H1 (cell line): ENCODE data around the gene SS18L1. TPM values are rescaled to one million over a fixed set of nuclear protein-coding genes. Genes with fewer than 3 reads are reported as not detected.

Experiments used
- CTCF ChIA-PET: fragments of 300-600 bp; sonication (Branson Sonifier 250); formaldehyde crosslinking; loops from one replicate; lab custom pipeline; 2021; ENCODE audit not compliant: partially characterized antibody; lab: Charles Lee
- POLR2A ChIA-PET: fragments of 300-600 bp; sonication (Branson Sonifier 250); formaldehyde crosslinking; loops from one replicate; lab custom pipeline; 2021; ENCODE audit warnings: inconsistent platforms; ENCODE audit not compliant: partially characterized antibody; lab: Charles Lee
- DNase-seq, 2 experiments: peaks; one replicate each; pipeline versions ENCODE4 v3.0.0 to v3.0.0-alpha.2; 2010 to 2022; ENCODE audit warnings: low spot score in 2 of 2, low read depth in 1 of 2, mixed read lengths in 1 of 2
- FAIRE-seq: peaks from 2 replicates; lab custom pipeline; 2011; peaks lifted over from hg19 to GRCh38; lab: Jason Lieb, UNC
- H2AFZ ChIP-seq: 2 replicates; pipeline ENCODE4 v1.8.1; 2012; ENCODE audit warnings: low read length, inconsistent platforms
- H2AK5ac ChIP-seq: 2 replicates; pipeline ENCODE4 v1.6.1; 2013; ENCODE audit warnings: low read depth, low read length
- H2BK120ac ChIP-seq: replicated peaks from 2 replicates; pipeline ENCODE3; 2013; ENCODE audit warnings: low read depth, low read length, inconsistent platforms
- H2BK12ac ChIP-seq: 2 replicates; pipeline ENCODE4 v1.6.1; 2013; ENCODE audit warnings: low read depth, low read length
- H2BK15ac ChIP-seq: 2 replicates; pipeline ENCODE4 v1.6.1; 2013; ENCODE audit warnings: low read length
- H2BK20ac ChIP-seq: 2 replicates; pipeline ENCODE4 v1.6.1; 2013; ENCODE audit warnings: low read length
- H2BK5ac ChIP-seq: 2 replicates; pipeline ENCODE4 v1.6.1; 2013; ENCODE audit warnings: low read depth, low read length
- H3K14ac ChIP-seq: 2 replicates; pipeline ENCODE4 v1.6.1; 2013; ENCODE audit warnings: inconsistent platforms; ENCODE audit not compliant: insufficient read length
- H3K18ac ChIP-seq: 2 replicates; pipeline ENCODE4 v1.6.1; 2013; ENCODE audit warnings: low read length; ENCODE audit errors: extremely low read depth
- H3K23ac ChIP-seq: 2 replicates; pipeline ENCODE4 v1.6.1; 2013; ENCODE audit warnings: inconsistent platforms; ENCODE audit not compliant: insufficient read length
- H3K23me2 ChIP-seq: 2 replicates; pipeline ENCODE4 v1.6.1; 2013; ENCODE audit warnings: low read depth, low read length
- H3K27ac ChIP-seq: 2 replicates; pipeline ENCODE4 v1.6.1; 2011; ENCODE audit warnings: low read depth, low read length, inconsistent platforms
- H3K27me3 ChIP-seq, 4 experiments: replicated peaks in 1 of 4; 1 replicate in 1 of 4; 2 replicates in 3 of 4; pipeline versions ENCODE4 v1.6.1 to v1.8.1; 2011 to 2013; ENCODE audit warnings: low read length in 3 of 4, mild to moderate bottlenecking in 3 of 4, inconsistent platforms in 2 of 4, mixed read lengths in 2 of 4, moderate library complexity in 1 of 4; ENCODE audit not compliant: control insufficient read depth in 3 of 4, insufficient read depth in 3 of 4; ENCODE audit errors: extremely low read depth in 1 of 4
- H3K36me3 ChIP-seq, 4 experiments: 2 replicates each; pipeline versions ENCODE4 v1.6.1 to v1.8.1; 2011 to 2013; ENCODE audit warnings: mild to moderate bottlenecking in 4 of 4, low read length in 3 of 4, moderate library complexity in 2 of 4, control low read depth in 1 of 4, inconsistent platforms in 1 of 4; ENCODE audit not compliant: insufficient read depth in 4 of 4, control insufficient read depth in 2 of 4
- H3K4ac ChIP-seq: replicated peaks from 2 replicates; pipeline ENCODE3; 2013; ENCODE audit warnings: low read length, low read depth, mixed read lengths, inconsistent platforms; ENCODE audit not compliant: insufficient read length
- H3K4me1 ChIP-seq, 4 experiments: replicated peaks in 1 of 4; 1 replicate in 1 of 4; 2 replicates in 3 of 4; pipeline versions ENCODE4 v1.6.1 to v1.8.1; 2011 to 2013; ENCODE audit warnings: low read length in 3 of 4, inconsistent platforms in 2 of 4, mixed read lengths in 1 of 4; ENCODE audit not compliant: insufficient read depth in 4 of 4, control insufficient read depth in 3 of 4
- H3K4me2 ChIP-seq, 2 experiments: 2 replicates each; pipeline versions ENCODE4 v1.6.1 to v1.8.1; 2011 to 2013; ENCODE audit warnings: low read depth in 2 of 2, low read length in 2 of 2, control low read depth in 1 of 2, inconsistent platforms in 1 of 2, mild to moderate bottlenecking in 1 of 2; ENCODE audit not compliant: insufficient read depth in 1 of 2
- H3K4me3 ChIP-seq, 4 experiments: fragments of 200-600, 300-600 bp in 1 of 4; sonication (generic), shearing (Covaris generic), sonication (Bioruptor Twin) in 1 of 4; 2 replicates each; pipeline versions ENCODE4 v1.5.1 to v1.8.1; 2011 to 2016; ENCODE audit warnings: low read length in 4 of 4, low read depth in 3 of 4, control low read depth in 2 of 4, inconsistent platforms in 2 of 4, mild to moderate bottlenecking in 2 of 4, mixed read lengths in 1 of 4, moderate library complexity in 1 of 4; ENCODE audit not compliant: insufficient read depth in 2 of 4; ENCODE audit errors: extremely low read depth in 1 of 4
- H3K56ac ChIP-seq: replicated peaks from 2 replicates; pipeline ENCODE3; 2013; ENCODE audit warnings: low read depth, mild to moderate bottlenecking, mixed read lengths, low read length, inconsistent platforms; ENCODE audit not compliant: insufficient read length
- H3K79me1 ChIP-seq: 2 replicates; pipeline ENCODE4 v1.6.1; 2013; ENCODE audit warnings: low read depth, low read length, control low read depth
- H3K79me2 ChIP-seq, 2 experiments: 2 replicates each; pipeline versions ENCODE4 v1.6.1 to v1.8.1; 2012 to 2013; ENCODE audit warnings: low read length in 2 of 2, mild to moderate bottlenecking in 2 of 2, inconsistent platforms in 1 of 2; ENCODE audit not compliant: insufficient read depth in 2 of 2, control insufficient read depth in 1 of 2
- H3K9ac ChIP-seq, 4 experiments: replicated peaks in 1 of 4; 1 replicate in 1 of 4; 2 replicates in 3 of 4; pipeline versions ENCODE4 v1.6.1 to v1.8.1; 2011 to 2013; ENCODE audit warnings: low read depth in 3 of 4, low read length in 3 of 4, control low read depth in 2 of 4, mild to moderate bottlenecking in 2 of 4, moderate library complexity in 2 of 4, inconsistent platforms in 1 of 4; ENCODE audit errors: extremely low read depth in 1 of 4
- H3K9me3 ChIP-seq, 2 experiments: 2 replicates each; pipeline versions ENCODE4 v1.6.1 to v1.8.1; 2012 to 2013; ENCODE audit warnings: mild to moderate bottlenecking in 2 of 2, moderate library complexity in 2 of 2, control low read depth in 1 of 2, inconsistent platforms in 1 of 2, low read depth in 1 of 2, low read length in 1 of 2, mixed read lengths in 1 of 2; ENCODE audit not compliant: insufficient read depth in 2 of 2
- H4K20me1 ChIP-seq, 2 experiments: replicated peaks in 1 of 2; 2 replicates each; pipeline versions ENCODE3 to v1.8.1; 2011 to 2013; ENCODE audit warnings: inconsistent platforms in 2 of 2, low read length in 2 of 2, mild to moderate bottlenecking in 1 of 2; ENCODE audit not compliant: insufficient read depth in 2 of 2, control insufficient read depth in 1 of 2
- H4K5ac ChIP-seq: 2 replicates; pipeline ENCODE4 v1.6.1; 2013; ENCODE audit warnings: low read length, low read depth, mixed read lengths, inconsistent platforms; ENCODE audit not compliant: insufficient read length
- H4K8ac ChIP-seq: 2 replicates; pipeline ENCODE4 v1.8.0; 2013; ENCODE audit warnings: mild to moderate bottlenecking, moderate library complexity, low read length, inconsistent platforms; ENCODE audit not compliant: insufficient read depth; ENCODE audit errors: extremely low read depth
- H4K91ac ChIP-seq: replicated peaks from 2 replicates; pipeline ENCODE3; 2013; ENCODE audit warnings: low read length, mixed read lengths, inconsistent platforms; ENCODE audit not compliant: insufficient read length
- EGR1 ChIP-seq: IDR thresholded peaks from 2 replicates; pipeline ENCODE4 v1.6.1; 2011; ENCODE audit warnings: low read depth, low read length, borderline replicate concordance
- HDAC2 ChIP-seq, 2 experiments: fragments of 300-600 bp in 1 of 2; sonication (generic) in 1 of 2; IDR thresholded peaks; 2 replicates each; pipeline ENCODE4 v1.6.1; 2011 to 2012; ENCODE audit warnings: low read depth in 2 of 2, low read length in 2 of 2, mild to moderate bottlenecking in 2 of 2, moderate library complexity in 2 of 2, borderline replicate concordance in 1 of 2, inconsistent platforms in 1 of 2
- JUND ChIP-seq: IDR thresholded peaks from 2 replicates; pipeline ENCODE4 v1.6.1; 2011; ENCODE audit warnings: mild to moderate bottlenecking, improper control_type of control experiment, low read length
- KDM4A ChIP-seq: IDR thresholded peaks from one replicate; pipeline ENCODE4 v1.7.1; 2012; ENCODE audit warnings: low read depth, mild to moderate bottlenecking, moderate library complexity, low read length, inconsistent platforms; ENCODE audit not compliant: severe bottlenecking
- KDM5A ChIP-seq: fragments of 200-600 bp; IDR thresholded peaks from 2 replicates; pipeline ENCODE4 v1.7.1; 2012; ENCODE audit warnings: mild to moderate bottlenecking, low read length, inconsistent platforms, mixed read lengths
- SAP30 ChIP-seq: fragments of 300-600 bp; sonication (generic); IDR thresholded peaks from 2 replicates; pipeline ENCODE4 v1.7.1; 2012; ENCODE audit warnings: low read length, moderate library complexity, mild to moderate bottlenecking, inconsistent platforms; ENCODE audit not compliant: insufficient read depth, insufficient replicate concordance
- SIX5 ChIP-seq: IDR thresholded peaks from 2 replicates; pipeline ENCODE4 v1.6.1; 2011; ENCODE audit warnings: mild to moderate bottlenecking, low read depth, low read length
- SP2 ChIP-seq: IDR thresholded peaks from 2 replicates; pipeline ENCODE4 v1.6.1; 2012; ENCODE audit warnings: mild to moderate bottlenecking, low read length, inconsistent platforms
- SRF ChIP-seq: IDR thresholded peaks from 2 replicates; pipeline ENCODE4 v1.6.1; 2011; ENCODE audit warnings: mild to moderate bottlenecking, low read depth, low read length, moderate library complexity
- TAF1 ChIP-seq: IDR thresholded peaks from 2 replicates; pipeline ENCODE4 v1.6.1; 2011; ENCODE audit warnings: mild to moderate bottlenecking, low read depth, low read length
- TBP ChIP-seq: IDR thresholded peaks from 2 replicates; pipeline ENCODE4 v1.6.1; 2011; ENCODE audit warnings: low read depth, low read length, improper control_type of control experiment
- TCF12 ChIP-seq: IDR thresholded peaks from 2 replicates; pipeline ENCODE4 v1.6.1; 2011; ENCODE audit warnings: low read depth, mild to moderate bottlenecking, low read length
- USF2 ChIP-seq: IDR thresholded peaks from 2 replicates; pipeline ENCODE4 v1.6.1; 2011; ENCODE audit warnings: low read length, improper control_type of control experiment
- ZNF274 ChIP-seq: IDR thresholded peaks from 2 replicates; pipeline ENCODE4 v1.7.0; 2012; ENCODE audit warnings: low read length, borderline replicate concordance; ENCODE audit errors: extremely low read depth
- WGBS, 2 experiments: shearing (Covaris generic) in 1 of 2; methylation state at CpG; one replicate each; pipeline versions ENCODE4 v1.1.6 to v1.1.7; 2013 to 2015; ENCODE audit warnings: low lambda C conversion rate in 2 of 2, mixed read lengths in 2 of 2, inconsistent platforms in 1 of 2, low coverage in 1 of 2, missing lambda C conversion rate in 1 of 2; ENCODE audit not compliant: insufficient replicate concordance in 2 of 2, insufficient coverage in 1 of 2, insufficient read length in 1 of 2; ENCODE audit errors: extremely low coverage in 1 of 2, missing lambda C conversion rate in 1 of 2; 5-methylcytosine and 5-hydroxymethylcytosine counted together
- polyA plus RNA-seq, 7 experiments: library from polyadenylated mRNA; depleted of rRNA in 3 of 7; stranded (reverse) in 5 of 7; unstranded in 2 of 7; fragments of >200 nt in 5 of 7; fragments of 200-250 nt in 2 of 7; gene quantifications; 1 replicate in 5 of 7; 2 replicates in 1 of 7; 4 replicates in 1 of 7; pipeline versions ENCODE4 v1.2.1 to v1.2.3, GENCODE V29; 2011 to 2013; ENCODE audit warnings: missing spikeins in 2 of 7, mixed read lengths in 2 of 7
- total RNA-seq: library from RNA; stranded (reverse); fragmentation: NEBNext Ultra II Directional; extraction: Animal tissue kit (Norgen Biotek cat#: 25700); gene quantifications from 2 replicates; pipeline ENCODE4 v1.2.1, GENCODE V29; 2021

SS18L1 gene
- total and polyA plus RNA-seq, 2 of the 8 experiments (the other 6 are each of a cell fraction or from before 2014, with no cell fraction given) = 28.4 to 29.7 TPM

GRCh38 chr20:62137092-62137384 is 6.5 kb upstream of the SS18L1 start:
- H3K9ac ChIP-seq = no peak overlapping the region
- H2BK120ac ChIP-seq = no peak overlapping the region
- H3K18ac ChIP-seq = no peak overlapping the region
- no peak overlapping the region for H3K4me2 ChIP-seq
- peaks cover 0 to 7% (median 2%) of the 10 kb centered on the region in 4 experiments; a peak in 3 of 7 replicates for H3K4me1 ChIP-seq
- no peak overlapping the region for H3K23ac ChIP-seq
- POLR2A ChIA-PET = interaction anchor here (1.2 to 5.6 kb wide), 4 partner anchors 10 to 71 kb away, joined by 3 to 62 read pairs (median 42); partner anchors contain the start of genes LSM14B and TAF4
- H2BK20ac ChIP-seq = no peak overlapping the region
- H4K5ac ChIP-seq = no peak overlapping the region
- no peak for DNase-seq
- H4K20me1 ChIP-seq = peaks cover 29 to 64% of the 10 kb centered on the region in 2 experiments
- H3K56ac ChIP-seq = no peak overlapping the region
- no peaks in the 10 kb centered on the region for H3K9me3 ChIP-seq
- H2AK5ac ChIP-seq = no peak overlapping the region
- H3K23me2 ChIP-seq = no peaks in the 10 kb centered on the region; the same call in 1 of the 2 replicates
- no peak overlapping the region for H3K14ac ChIP-seq
- H2BK5ac ChIP-seq = no peak overlapping the region
- H2AFZ ChIP-seq = no peak overlapping the region
- H3K79me2 ChIP-seq = peaks cover 17 to 40% of the 10 kb centered on the region in 2 experiments
- 81% methylated on average over 6 of the region's 6 CpGs; no CpG with 5 or more reads in 1 of the 2 experiments for WGBS, 2 experiments
- no peak overlapping the region for H3K27ac ChIP-seq
- peaks cover 4% of the 10 kb centered on the region for H3K79me1 ChIP-seq
- H2BK12ac ChIP-seq = no peak overlapping the region
- no peak overlapping the region for H3K4ac ChIP-seq
- no peak overlapping the region for H4K8ac ChIP-seq
- FAIRE-seq = no peak
- CTCF ChIA-PET = interaction anchor here (1.0 to 5.3 kb wide), 15 partner anchors 8 to 128 kb away, joined by 3 to 57 read pairs (median 6); no protein-coding TSS in a partner anchor
- no peaks in the 10 kb centered on the region for H3K27me3 ChIP-seq
- no peak overlapping the region for H2BK15ac ChIP-seq
- peaks cover 46 to 84% (median 68%) of the 10 kb centered on the region in 4 experiments for H3K36me3 ChIP-seq
- no peak overlapping the region for H3K4me3 ChIP-seq
- H4K91ac ChIP-seq = no peak overlapping the region
- TF ChIP-seq SIX5 (no peak), SAP30 (no peak), USF2 (no peak), KDM4A (no peak), ZNF274 (no peak), HDAC2 (IDR thresholded peaks at IDR 0.05; ENCODE audit: borderline replicate concordance in 1 of 2, low read depth in 2 of 2, low read length in 2 of 2) (no peak), SP2 (no peak), TAF1 (no peak), KDM5A (no peak), TBP (no peak), JUND (no peak), EGR1 (no peak), SRF (no peak), TCF12 (no peak)
